GM12873 (cell line): Measurements from ENCODE around the gene FAM151A.

ENCODE experiments used
- CTCF ChIP-seq: IDR thresholded peaks from 2 replicates; pipeline ENCODE4 v1.5.1; 2012; ENCODE audit warnings: low read depth, mild to moderate bottlenecking, moderate library complexity, low read length, control low read depth; ENCODE audit not compliant: insufficient read depth; ENCODE audit errors: missing control alignments

Gene FAM151A

GRCh38 chr1:54623216-54624007, at the start of gene FAM151A:
Gene FAM151A, minus strand, starts transcription at chr1:54623525. Its CDS starts 130 bp downstream, at chr1:54623395.
- TF ChIP-seq CTCF, result no peak

- TF ChIP-seq CTCF, result peak; percentile 98
Measured at GRCh38 chr1:54671985-54672608, 48.8 kb upstream of the FAM151A start.

- TF ChIP-seq CTCF, result no peak
Measured at GRCh38 chr1:54668567-54668966, 45.2 kb upstream of the FAM151A start.

GRCh38 chr1:54667797-54668196, 44.5 kb upstream of the FAM151A start:
- TF ChIP-seq CTCF, result no peak

- TF ChIP-seq CTCF, result no peak
Measured at GRCh38 chr1:54666333-54666732, 43.0 kb upstream of the FAM151A start.

- TF ChIP-seq CTCF, result no peak
Measured at GRCh38 chr1:54665852-54666251, 42.5 kb upstream of the FAM151A start.

- TF ChIP-seq CTCF, result no peak
Measured at GRCh38 chr1:54664364-54664763, 41.0 kb upstream of the FAM151A start.
